ENCODE results near the gene HLA-DQB2.

GRCh38 chr6:32799740-32800139, 36.4 kb upstream of the HLA-DQB2 start:
- no peak for TF ChIP-seq CTCF (IDR thresholded peaks at IDR 0.05; ENCODE audit: insufficient read depth, low read length, poor library complexity, severe bottlenecking)
- no peak for TF ChIP-seq EZH2phosphoT487 (conservative IDR thresholded peaks at IDR 0.05; ENCODE audit: low read length)
